PFSK-1 (cell line): ENCODE data around the gene AP3S1.

ENCODE experiments used
- FOXP2 ChIP-seq: optimal IDR thresholded peaks from 2 replicates; pipeline ENCODE3; 2011; ENCODE audit warnings: borderline replicate concordance, control low read depth, inconsistent platforms; ENCODE audit not compliant: insufficient read depth; ENCODE audit errors: extremely low read length, extremely low read depth
- POLR2AphosphoS5 ChIP-seq: IDR thresholded peaks from 2 replicates; pipeline ENCODE4 v1.6.1; 2012; ENCODE audit warnings: low read depth, mild to moderate bottlenecking, control low read depth, low read length, moderate library complexity
- REST ChIP-seq, 2 experiments: IDR thresholded peaks; 2 replicates each; pipeline versions ENCODE4 v1.6.1 to v1.8.0; 2011 to 2012; ENCODE audit warnings: low read depth in 2 of 2, low read length in 2 of 2, control low read depth in 1 of 2, inconsistent platforms in 1 of 2, mild to moderate bottlenecking in 1 of 2, moderate library complexity in 1 of 2; ENCODE audit not compliant: insufficient read depth in 1 of 2
- SIN3A ChIP-seq: IDR thresholded peaks from 2 replicates; pipeline ENCODE4 v1.6.1; 2012; ENCODE audit warnings: mild to moderate bottlenecking, low read length, moderate library complexity, borderline replicate concordance; ENCODE audit not compliant: insufficient read depth
- TAF1 ChIP-seq: IDR thresholded peaks from 2 replicates; pipeline ENCODE4 v1.6.1; 2012; ENCODE audit warnings: low read length, control low read depth, borderline replicate concordance; ENCODE audit not compliant: insufficient read depth

The AP3S1 gene

GRCh38 chr5:115892021-115892420 lies 50.3 kb downstream of the AP3S1 start:
- TF ChIP-seq SIN3A, result no peak
- no peak for TF ChIP-seq POLR2AphosphoS5
- no peak for TF ChIP-seq REST (IDR thresholded peaks at IDR 0.05; ENCODE audit: insufficient read depth in 1 of 2, low read depth in 2 of 2, low read length in 2 of 2)
- no peak for TF ChIP-seq TAF1
- TF ChIP-seq FOXP2, result no peak

GRCh38 chr5:115894342-115894741 lies 52.6 kb downstream of the AP3S1 start:
- TF ChIP-seq FOXP2 (no peak), SIN3A (no peak), REST (IDR thresholded peaks at IDR 0.05; ENCODE audit: insufficient read depth in 1 of 2, low read depth in 2 of 2, low read length in 2 of 2) (peak in 1 of 2 experiments; percentile 52; a peak in 1 of 4 replicates)

GRCh38 chr5:115895821-115896220 lies 54.1 kb downstream of the AP3S1 start:
- no peak for TF ChIP-seq TAF1
- TF ChIP-seq FOXP2, result no peak
- no peak for TF ChIP-seq SIN3A
- TF ChIP-seq REST (IDR thresholded peaks at IDR 0.05; ENCODE audit: insufficient read depth in 1 of 2, low read depth in 2 of 2, low read length in 2 of 2), result no peak
- TF ChIP-seq POLR2AphosphoS5, result no peak

GRCh38 chr5:115898656-115899055 lies 56.9 kb downstream of the AP3S1 start:
- TF ChIP-seq SIN3A (no peak), REST (IDR thresholded peaks at IDR 0.05; ENCODE audit: insufficient read depth in 1 of 2, low read depth in 2 of 2, low read length in 2 of 2) (no peak), POLR2AphosphoS5 (no peak), TAF1 (no peak), FOXP2 (no peak)

- TF ChIP-seq FOXP2, result no peak
Observed at GRCh38 chr5:115907177-115907576, 65.4 kb downstream of the AP3S1 start.
